GM19372 (cell line): ENCODE results near the gene ATP7B.
"Not testable (repeated sequence)": the region's sequence is repeated elsewhere in the genome, so short reads cannot be mapped to it uniquely, and the experiment has no call there.

Experiments used
- ATAC-seq: cut with Tn5 transposase; IDR thresholded peaks from one replicate; pipeline ENCODE4 v1.9.1; 2021; ENCODE audit warnings: mild to moderate bottlenecking, low read depth, moderate library complexity; ENCODE audit not compliant: unreplicated experiment

Gene ATP7B

DNA sequence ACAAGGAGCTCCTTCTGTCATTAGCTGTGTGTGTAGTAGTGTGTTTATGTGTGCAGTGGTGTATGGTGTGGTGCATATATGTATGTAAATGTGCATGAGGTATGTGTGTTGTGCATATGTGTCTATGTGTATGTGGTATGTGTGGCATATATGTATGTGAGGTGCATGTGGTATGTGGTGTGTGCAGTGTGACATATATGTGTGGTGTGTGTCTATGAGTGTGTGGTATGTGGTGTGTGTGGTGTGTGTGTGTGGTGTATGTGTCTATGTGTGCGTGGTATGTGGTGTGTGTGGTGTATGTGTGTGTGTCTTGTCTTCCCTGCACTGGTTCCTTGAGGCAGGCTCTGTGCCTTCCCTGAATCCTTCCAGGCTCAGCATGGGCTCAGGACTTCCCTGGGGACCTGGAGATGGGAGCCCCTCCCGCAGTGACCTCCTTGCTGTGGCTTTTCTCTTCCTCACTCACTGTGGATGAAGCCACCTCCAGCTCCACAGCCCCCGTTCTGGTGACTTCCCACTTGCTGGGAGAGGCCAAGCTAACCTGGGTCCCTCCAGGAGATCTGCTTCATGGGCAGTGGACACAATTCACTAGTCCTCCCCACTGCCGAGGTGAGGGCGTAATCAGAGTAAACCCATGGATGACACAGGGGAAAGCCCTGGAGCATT is 85.3 kb downstream of the ATP7B start:
- no peak for ATAC-seq

DNA sequence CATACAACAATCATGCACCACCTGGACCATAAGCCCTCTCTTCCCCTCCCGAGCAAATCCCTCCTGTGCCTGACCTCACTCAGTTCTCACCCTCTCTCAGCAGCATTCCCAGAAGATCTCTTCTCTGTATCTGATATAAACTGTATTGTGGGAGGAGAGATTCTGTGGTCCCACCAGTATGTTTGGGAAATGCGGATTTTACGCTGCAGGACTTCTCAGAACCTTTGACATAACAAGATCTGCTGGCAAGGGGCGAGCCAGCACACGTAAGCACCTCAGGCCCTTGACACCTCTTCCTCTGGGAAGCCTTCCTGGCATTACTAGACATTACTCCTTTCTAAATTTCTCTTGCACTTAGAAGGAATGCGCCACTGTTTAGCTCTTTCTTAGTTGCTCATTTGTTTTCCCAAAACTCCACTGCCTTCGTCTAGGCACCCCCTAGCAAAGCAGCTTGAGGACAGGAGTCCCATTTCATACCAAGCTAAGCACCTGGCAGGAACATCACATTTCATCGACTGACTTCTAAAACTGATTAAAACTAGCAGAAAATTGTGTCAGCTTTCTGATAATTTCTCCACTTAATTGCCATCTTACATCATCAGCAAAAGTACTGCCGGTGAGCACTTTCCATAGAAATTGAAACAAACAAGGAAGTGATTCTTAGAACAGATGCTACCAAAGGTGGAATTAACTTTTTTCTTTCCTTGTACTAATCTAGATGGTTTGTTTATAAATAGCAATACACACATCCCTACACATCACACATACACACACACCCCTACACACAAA is 86.3 kb downstream of the ATP7B start:
- ATAC-seq: no peak

DNA sequence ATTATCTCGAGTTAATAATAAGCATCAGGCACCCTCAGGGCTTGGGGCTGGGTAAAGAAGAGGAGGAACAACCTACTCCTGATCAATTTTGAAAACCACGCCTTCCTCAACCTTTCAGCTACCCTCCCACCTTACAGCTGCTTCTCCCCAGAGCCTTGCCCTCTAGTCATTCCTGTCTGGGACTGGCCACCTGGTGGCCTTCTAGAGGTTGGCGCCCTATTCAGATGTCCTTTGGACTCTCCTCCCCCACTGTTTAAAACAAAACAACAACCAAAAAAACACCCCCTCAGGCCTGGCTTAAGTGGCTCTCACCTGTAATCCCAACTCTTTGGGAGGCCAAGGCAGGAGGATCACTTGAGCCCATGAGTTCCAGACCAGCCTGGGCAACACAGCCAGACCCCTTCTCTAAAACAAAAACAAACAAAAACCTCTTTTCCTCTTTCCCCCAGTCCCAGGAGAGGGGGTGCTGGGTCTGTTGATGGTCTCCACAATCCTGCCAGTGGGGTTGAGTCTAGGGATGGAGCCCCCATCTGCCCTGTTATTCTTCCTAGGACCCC is 87.2 kb downstream of the ATP7B start:
- no peak for ATAC-seq

DNA sequence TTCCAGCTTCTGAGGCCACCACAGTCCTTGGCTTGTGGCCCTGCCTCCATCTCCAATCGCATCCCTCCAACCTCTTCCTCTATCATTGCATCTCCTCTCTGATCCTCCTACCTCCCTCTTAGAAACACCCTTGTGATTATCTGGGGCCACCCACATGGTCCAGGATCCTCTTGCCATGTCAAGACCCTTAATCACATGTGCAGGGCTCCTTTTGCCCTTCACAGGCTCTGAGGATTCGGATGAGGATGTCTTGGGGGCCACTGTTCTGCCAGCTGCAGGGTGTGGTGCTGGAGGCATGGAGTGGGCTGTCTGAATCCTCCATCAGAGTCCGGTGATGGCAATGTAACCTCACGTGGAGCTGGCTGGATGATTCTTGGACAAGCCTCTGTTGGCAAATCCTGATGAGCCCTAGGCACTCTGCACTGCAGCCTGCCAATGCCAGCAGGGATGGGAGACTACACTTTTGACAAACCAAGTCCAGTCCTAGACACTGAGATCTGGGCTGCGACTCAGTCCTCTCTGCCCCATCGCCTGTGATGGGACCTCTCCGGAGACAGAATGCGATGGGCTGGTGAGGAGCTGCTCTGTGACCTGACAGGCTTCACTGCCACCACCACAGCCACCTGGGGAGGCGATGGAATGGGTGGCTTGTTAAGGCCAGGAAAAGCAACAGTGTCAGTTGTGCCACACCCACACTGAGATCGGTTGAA is 88.3 kb downstream of the ATP7B start:
- no peak for ATAC-seq

DNA sequence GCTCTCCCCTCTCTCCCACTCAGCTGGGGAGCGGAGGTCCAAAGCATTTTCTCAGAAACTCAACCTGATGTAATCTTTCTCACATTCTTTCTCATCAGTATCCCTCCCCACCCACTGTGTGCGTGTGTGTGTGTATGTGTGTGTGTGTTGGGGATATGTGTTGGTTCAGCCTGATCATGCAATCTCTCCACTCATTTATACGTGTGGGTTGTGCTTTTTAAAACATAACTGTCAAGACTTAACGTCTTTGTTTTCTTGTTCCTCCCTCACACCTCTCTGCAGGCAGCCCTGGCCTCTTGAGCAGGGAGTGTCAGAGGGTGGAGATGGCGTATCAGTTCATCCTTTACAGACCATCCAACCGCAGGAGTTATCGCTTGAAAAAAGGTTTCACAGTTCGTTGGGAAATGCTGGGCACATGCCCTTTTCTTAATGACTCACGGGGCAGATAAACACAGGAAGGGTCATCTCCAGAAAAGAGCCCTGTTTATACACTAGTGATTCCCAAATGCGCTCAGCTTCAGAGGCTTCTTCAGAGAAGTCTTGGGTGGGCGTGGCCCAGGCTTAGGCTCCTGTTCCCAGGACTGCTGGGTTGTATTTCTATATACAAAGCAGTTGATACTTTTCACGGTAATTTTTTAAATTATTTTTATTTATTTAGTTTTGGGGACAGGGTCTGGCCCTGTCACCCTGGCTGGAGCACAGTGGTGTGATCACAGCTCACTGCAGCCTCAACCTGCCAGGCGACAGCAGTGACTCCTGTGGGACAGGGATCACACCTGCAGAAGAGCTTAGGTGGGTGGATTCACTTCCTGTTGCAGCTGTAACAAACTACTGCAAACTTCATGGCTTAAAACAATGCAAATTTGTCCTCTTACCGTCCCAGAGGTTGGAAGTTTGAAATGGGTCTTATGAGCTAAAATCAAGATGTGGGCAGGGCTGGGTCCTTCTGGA is 89.2 kb downstream of the ATP7B start:
- no peak for ATAC-seq

DNA sequence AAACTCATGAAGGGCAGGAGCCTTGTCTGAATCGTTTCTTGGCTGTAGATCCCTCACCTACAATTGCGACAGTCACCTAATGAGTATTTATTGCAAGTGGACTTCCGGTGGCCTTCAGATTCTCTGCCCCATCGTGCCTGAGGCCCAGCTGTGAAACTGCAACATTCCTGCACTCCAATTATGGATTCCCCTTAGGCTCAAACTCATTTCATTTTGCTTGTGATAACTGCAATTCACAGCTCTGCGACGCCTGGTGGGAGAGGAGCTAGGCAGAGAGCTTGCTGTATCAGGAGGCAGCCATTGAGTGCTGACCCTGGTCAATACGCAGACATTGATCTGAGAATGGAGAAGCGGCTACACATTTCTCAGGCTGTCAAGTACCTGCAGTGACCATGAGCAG is 90.5 kb downstream of the ATP7B start:
- ATAC-seq: no peak

DNA sequence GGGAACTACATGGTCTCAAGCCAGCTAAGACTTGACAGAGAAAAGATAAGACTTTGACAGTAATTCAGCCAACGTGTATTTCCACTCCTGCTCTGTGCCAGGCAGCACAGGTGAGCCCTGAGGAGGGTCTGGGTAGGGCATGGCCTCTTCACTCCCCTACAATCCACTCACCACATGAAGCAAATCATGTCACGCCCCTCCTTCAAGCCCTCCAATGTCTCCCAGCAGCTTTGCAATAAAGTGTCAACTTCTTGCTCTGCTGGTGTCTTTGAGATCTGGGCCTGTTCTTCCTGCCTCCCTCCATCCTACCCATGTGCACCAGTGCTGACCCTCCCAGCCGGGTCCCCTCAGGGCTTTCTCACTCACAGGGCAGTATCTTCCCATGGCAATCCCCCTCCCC is 91.0 kb downstream of the ATP7B start:
- ATAC-seq: no peak

DNA sequence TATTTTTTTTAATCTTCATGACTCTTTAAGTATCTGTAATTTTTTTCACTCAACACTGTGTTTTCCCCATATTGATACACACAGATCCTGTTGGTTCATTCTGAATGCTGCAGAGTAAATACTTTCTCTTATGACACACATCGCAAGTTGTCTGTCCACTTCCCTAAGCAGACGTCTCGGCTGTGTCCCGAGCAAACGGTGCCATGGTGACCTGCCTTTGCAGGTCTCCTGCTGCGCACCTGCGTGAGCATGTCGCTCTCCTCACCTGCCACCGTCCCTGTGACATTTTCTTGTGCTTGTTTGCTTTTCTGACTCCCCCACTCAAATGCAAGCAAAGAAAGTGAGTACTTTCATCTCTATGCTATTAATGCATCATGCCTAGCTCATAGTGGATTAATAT is 91.7 kb downstream of the ATP7B start:
- ATAC-seq: no peak

DNA sequence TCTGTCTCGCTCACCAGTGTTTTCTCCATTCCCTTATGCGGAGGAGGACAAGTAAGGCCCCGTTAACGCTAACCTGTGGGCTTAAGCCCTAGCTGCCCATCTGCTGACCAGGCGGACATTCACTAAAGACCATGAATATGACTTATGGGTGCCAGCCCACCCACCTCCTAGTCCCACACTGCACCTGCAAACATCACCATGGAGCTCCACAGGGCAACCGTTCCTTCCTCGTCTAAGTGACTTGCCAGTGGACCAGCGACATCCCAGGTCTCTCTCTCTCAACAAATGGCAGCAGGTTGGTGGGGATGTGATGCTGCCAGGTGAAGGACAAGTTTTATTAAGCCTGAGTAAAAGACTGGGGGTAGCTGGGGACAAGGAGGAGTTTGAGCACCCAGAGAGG is 94.3 kb downstream of the ATP7B start:
- ATAC-seq: no peak

DNA sequence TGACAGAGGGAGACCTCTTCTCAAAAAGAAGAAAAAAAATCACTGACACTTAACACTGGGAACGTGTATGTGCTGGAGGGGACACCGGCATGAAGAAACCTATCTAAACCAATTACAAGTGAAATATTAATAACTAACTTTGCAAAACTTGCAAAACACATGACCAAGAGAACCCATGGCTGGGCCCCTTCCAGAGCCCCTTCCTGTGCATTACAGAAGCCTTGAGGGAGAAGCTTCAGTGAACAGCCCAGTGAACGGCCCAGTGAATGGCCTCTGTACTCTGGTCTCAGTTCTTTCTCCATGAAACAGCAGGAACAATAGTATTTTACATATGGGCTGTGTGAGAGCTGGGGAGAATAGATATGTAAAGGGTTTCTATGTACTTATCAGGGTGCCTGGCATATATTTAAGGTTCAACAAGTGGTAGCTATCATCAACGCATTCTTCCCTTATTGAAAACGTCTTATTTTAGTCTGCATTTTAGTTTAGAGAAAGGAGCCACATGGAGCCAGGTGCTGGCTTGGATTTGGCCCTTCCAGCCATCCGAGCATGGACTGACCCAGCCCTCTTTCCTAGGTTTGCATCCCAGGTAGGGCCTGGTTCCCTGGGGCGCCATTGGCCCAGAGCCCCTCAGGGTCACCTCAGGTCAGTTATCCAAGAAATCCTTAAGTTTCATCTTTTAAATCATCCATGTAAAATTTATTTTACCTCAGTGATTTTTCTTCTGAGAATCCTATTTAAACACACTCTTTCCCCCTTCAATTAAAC is 95.0 kb downstream of the ATP7B start:
- ATAC-seq: no peak

DNA sequence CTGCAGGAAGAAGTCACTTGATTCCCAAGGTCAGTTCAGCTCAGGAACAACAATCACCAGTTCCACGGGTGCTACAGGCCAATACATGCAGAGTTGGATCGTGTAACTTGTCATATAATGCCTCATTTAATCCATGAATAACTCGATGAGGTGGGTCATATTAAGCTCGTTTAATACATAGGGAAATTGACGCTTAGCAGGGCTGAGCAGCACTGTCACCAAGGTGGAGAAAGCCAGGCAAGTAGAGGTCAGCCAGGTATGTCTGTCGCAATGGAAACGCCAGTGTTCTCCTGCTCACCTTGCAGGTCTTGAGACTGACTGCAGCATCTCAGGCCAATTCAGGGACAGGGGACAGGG is 97.1 kb downstream of the ATP7B start:
- no peak for ATAC-seq

DNA sequence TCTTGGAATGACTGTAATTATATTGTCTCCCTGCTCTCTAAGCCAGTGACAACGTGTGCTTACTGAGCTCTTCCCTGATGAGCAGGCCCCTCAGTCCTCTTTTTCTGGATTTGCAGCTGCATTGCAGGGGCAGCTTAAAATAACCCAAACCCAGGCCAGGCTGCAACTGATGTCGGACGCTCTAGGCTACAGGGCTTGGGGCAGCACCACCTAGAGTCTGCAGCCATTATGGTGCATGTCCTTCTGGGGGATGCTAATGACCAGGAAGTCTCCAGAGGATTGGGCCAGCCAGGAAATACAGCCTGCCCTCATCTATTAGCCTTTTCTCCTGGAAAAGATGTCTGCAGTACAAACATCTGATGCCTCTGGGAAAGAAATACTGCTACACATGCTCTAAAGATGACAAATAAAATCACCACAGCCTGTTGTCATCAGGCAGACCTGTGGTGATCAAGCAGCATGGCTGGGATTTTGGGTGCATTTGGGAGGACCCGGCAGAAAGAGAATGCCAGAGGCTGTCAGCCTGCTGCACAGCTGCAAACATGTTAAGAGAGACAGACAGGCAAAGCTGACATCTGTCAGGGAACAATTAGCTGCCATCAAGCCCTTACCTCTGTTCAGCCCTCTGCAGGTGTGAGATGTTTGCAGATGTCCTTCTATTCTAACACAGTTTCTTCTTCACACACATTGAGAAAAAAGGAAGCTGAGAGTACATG is 97.7 kb downstream of the ATP7B start:
- no peak for ATAC-seq

DNA sequence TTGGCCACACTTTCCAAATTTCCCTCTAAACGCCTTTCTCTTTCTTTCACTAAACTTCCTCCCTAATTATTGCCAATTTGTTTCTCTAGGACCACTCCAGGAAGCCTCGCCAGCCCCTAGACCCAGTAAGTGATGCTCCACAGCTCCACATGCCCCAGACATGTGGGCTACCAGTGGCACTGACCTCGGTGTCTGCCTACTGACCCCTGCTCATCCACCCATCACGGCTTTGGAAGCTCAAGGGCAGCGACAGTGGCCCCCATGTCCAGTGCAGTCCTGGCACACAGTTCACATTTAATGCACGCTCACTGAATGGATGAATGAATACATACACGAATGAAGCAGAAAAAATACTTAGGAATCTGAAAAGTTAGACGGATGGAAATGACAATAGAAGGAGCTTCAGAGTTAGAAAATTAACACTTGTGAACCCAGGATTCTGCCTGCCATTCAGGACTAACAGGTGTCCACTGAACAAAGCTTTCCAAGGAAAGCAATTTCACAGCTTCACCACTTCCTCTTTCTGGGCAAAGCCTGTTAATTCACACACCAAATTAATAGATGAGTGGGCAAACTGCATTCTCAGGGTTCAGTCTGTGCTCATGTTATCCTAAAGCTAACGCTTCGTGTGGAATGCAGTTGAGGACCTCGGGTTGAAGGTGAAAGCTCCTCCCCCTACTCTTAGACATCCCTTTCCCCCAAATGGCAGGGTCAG is 98.6 kb downstream of the ATP7B start:
- ATAC-seq: no peak

DNA sequence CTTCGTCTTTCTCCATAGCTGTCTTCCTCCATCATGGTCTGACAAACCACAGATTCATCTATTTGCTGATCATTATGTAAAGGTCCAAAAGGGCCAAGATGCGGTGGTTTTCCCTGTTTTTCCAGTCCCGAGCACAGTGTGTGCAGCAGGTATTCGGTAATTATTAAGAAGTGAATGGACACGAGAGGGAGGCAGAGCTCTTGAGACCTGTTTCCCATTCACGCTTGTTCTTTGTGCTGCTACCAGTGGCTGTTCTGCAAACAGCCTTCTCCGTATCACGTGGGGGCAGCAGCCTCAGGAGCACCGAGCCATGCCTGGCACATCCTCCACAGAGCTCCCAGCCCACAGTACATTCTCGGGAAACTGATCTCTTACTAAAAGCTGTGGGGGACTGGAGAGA is 99.2 kb downstream of the ATP7B start:
- ATAC-seq: no peak

DNA sequence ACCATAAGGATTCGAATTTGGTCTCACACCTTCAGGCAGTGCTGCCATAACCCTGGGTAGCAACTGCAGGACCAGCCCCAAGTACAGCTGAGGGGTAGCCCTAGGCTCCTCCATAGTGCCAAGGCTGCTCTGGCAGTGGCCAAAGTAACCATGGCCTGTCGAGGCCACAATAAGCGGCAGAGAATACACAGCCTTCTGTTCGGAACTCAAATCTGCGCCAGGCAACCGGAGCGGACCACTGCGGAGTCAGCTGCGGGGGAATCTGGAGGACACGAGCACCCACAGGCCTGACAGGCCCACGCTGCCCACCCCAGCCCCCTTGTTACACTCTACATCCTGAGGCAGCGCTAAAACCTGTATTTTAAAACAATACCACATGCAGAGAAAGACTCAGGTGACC is 100.7 kb downstream of the ATP7B start:
- ATAC-seq: no peak

DNA sequence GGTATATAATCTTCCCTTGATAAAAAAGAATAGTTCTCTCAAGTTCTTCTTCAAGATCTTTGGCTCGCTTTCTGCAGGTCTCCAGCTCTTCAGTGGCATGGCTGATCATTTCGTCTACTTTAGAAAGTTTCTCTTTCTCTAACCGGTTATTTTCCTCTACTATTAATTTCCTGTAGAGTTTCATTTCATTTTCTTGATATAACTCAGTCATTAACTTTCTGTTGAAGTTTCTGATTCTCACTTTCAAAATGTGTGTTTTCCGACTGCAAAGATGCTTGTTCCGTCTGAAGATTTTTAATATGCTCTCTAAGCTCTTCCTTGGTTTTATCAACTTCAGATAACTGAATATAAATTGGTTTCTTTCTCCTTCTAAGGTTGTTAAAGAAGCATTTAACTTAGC is 102.0 kb downstream of the ATP7B start:
- ATAC-seq: not testable (repeated sequence)

DNA sequence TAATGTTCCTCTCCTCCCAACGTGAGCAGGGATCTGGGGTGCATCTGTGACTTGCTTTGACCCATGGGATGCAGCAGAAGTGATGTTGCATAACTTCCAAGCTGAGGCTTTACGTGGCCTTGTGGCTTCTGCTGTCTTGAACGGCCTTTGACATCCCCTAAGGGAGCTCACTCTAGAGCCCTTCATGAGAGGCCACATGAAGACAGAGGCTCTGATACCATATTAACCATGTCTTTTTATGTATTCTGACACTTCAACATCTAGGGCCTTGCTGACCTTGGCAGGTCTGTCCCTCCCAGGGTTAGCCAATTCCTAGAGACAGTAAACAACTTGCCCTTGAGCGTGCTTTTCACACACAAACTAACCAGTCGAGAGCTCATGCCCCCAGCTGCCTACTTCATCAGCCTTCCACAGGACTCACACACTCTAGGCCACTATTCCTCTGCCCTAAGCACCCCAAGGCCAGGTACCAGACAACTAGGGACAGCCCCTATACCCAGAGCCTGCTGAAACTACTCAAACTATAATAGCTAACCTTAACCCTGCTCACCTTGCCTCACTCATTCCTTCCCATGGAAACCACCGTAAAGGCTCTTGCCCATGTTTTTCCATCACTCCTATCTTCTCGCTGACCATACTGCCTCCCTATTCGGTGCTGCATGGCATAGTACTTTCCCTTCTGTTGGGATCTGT is 104.1 kb downstream of the ATP7B start:
- ATAC-seq: no peak

DNA sequence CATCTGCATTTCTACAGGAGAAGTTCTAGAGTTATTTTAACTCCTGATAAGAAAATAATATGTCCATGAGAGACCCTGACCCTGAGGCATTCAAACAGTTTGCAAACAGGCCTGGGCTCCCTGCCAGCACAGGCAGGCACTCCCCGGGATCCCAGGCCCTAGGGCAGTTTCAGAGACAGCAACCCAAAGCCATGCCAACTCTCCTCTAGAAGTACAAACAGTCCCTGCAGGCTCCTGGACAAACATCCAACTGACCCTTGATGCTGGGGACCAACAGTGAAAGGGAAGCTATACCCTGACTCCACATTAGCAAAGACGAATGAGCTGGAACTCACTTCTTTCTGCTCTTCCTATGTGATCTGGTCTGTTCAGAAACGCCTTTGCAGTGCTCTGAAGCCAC is 104.7 kb downstream of the ATP7B start:
- ATAC-seq: no peak
